ENCODE results near the gene TRAPPC14. TPM values are rescaled to one million over a fixed set of nuclear protein-coding genes. Genes with fewer than 3 reads are reported as not detected.

Gene TRAPPC14
- total and polyA plus RNA-seq, 2 of the 13 experiments (the other 11 are each of a cell fraction or from before 2014, with no cell fraction given), result 4.7 to 9.6 TPM

- TF ChIP-seq ZNF407 (CRISPR knock-in tag; IDR thresholded peaks at IDR 0.05; ENCODE audit: not compliant biosample characterization) (no peak), U2AF2 (IDR thresholded peaks at IDR 0.05; ENCODE audit: low read depth, low read length) (no peak), KLF11 (CRISPR knock-in tag; IDR thresholded peaks at IDR 0.05) (peak; percentile 80; the same call in 1 of the 2 replicates), ZSCAN31 (CRISPR knock-in tag; IDR thresholded peaks at IDR 0.05; ENCODE audit: low read depth) (peak; percentile 35), ZNF44 (CRISPR knock-in tag; IDR thresholded peaks at IDR 0.05) (no peak), ELK4 (CRISPR knock-in tag; IDR thresholded peaks at IDR 0.05; ENCODE audit: borderline replicate concordance) (no peak), ZNF550 (CRISPR knock-in tag; IDR thresholded peaks at IDR 0.05; ENCODE audit: borderline replicate concordance) (no peak)
- TF ChIP-seq, protein P1, sequence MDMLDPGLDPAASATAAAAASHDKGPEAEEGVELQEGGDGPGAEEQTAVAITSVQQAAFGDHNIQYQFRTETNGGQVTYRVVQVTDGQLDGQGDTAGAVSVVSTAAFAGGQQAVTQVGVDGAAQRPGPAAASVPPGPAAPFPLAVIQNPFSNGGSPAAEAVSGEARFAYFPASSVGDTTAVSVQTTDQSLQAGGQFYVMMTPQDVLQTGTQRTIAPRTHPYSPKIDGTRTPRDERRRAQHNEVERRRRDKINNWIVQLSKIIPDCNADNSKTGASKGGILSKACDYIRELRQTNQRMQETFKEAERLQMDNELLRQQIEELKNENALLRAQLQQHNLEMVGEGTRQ (IDR thresholded peaks at IDR 0.05; ENCODE audit: low read depth, low read length), result no peak
- TF ChIP-seq, protein P1 (CRISPR knock-in tag; IDR thresholded peaks at IDR 0.05; ENCODE audit: borderline replicate concordance), result no peak
- TF ChIP-seq, protein P2, sequence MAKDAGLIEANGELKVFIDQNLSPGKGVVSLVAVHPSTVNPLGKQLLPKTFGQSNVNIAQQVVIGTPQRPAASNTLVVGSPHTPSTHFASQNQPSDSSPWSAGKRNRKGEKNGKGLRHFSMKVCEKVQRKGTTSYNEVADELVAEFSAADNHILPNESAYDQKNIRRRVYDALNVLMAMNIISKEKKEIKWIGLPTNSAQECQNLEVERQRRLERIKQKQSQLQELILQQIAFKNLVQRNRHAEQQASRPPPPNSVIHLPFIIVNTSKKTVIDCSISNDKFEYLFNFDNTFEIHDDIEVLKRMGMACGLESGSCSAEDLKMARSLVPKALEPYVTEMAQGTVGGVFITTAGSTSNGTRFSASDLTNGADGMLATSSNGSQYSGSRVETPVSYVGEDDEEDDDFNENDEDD (CRISPR knock-in tag; IDR thresholded peaks at IDR 0.05; ENCODE audit: borderline replicate concordance), result no peak
These were observed at the start of gene TRAPPC14 (continued) for GRCh38 chr7:100158229-100159098.

Measured in HepG2 (cell line).